Measurements from ENCODE around the gene BCLAF1. TPM values are rescaled to one million over a fixed set of nuclear protein-coding genes. Genes with fewer than 3 reads are reported as not detected.

Gene BCLAF1
- total and polyA plus RNA-seq, 2 experiments from 2014 or later = 133 to 151 TPM

- H3K27me3 ChIP-seq (ENCODE audit: insufficient read depth) = no peaks in the 10 kb centered on the region
- H3K9me2 ChIP-seq (ENCODE audit: insufficient read depth) = no peaks in the 10 kb centered on the region
- H3K9me3 Mint-ChIP-seq = peaks cover 4% of the 10 kb centered on the region; the same call in 1 of the 3 replicates
- peaks cover 6% of the 10 kb centered on the region; the same call in 1 of the 3 replicates for H3K36me3 Mint-ChIP-seq (ENCODE audit: low read depth)
- H3K36me3 ChIP-seq (ENCODE audit: insufficient read depth) = no peaks in the 10 kb centered on the region
- no peak overlapping the region for H3K27ac Mint-ChIP-seq
- H3K27me3 Mint-ChIP-seq (ENCODE audit: insufficient read depth, low read depth, poor library complexity) = no peaks in the 10 kb centered on the region
- no peaks in the 10 kb centered on the region for H3K4me1 ChIP-seq (ENCODE audit: insufficient read depth)
- no peaks in the 10 kb centered on the region for H3K79me2 ChIP-seq (replicated peaks; ENCODE audit: insufficient read depth)
- H3K4me2 ChIP-seq = no peak overlapping the region
- no peak overlapping the region for H3K27ac ChIP-seq (ENCODE audit: low read depth)
- no peak overlapping the region for H3K4me3 ChIP-seq
- no peaks in the 10 kb centered on the region for H4K20me1 ChIP-seq (replicated peaks; ENCODE audit: insufficient read depth)
- H3K4me1 Mint-ChIP-seq = no peaks in the 10 kb centered on the region; the same call in 2 of the 3 replicates
- ATAC-seq = peak; percentile 71
- no peaks in the 10 kb centered on the region for H3F3A ChIP-seq (replicated peaks; ENCODE audit: low read depth)
- no peak overlapping the region for H2AFZ ChIP-seq
- TF ChIP-seq POLR2AphosphoS5 (IDR thresholded peaks at IDR 0.05; ENCODE audit: low read depth) = no peak
- TF ChIP-seq CTCF (conservative IDR thresholded peaks at IDR 0.05; ENCODE audit: low read depth in 2 of 2) = peak; percentile 99 to 100
- DNase-seq (ENCODE audit: low spot score) = peak; percentile 67
- no peak overlapping the region for H3K4me3 Mint-ChIP-seq
Observed at GRCh38 chr6:136226027-136226673, 63.5 kb downstream of the BCLAF1 start.

GRCh38 chr6:136225496-136225895 is 64.2 kb downstream of the BCLAF1 start:
- H3K4me3 Mint-ChIP-seq = no peak overlapping the region
- H3K79me2 ChIP-seq (replicated peaks; ENCODE audit: insufficient read depth) = no peaks in the 10 kb centered on the region
- no peak overlapping the region for H3K27ac ChIP-seq (ENCODE audit: low read depth)
- no peak overlapping the region for H2AFZ ChIP-seq
- H3K27me3 Mint-ChIP-seq (ENCODE audit: insufficient read depth, low read depth, poor library complexity) = no peaks in the 10 kb centered on the region
- H4K20me1 ChIP-seq (replicated peaks; ENCODE audit: insufficient read depth) = no peaks in the 10 kb centered on the region
- no peak overlapping the region for H3K27ac Mint-ChIP-seq
- ATAC-seq (no peak), DNase-seq (ENCODE audit: low spot score) (peak; percentile 5)
- H3K36me3 Mint-ChIP-seq (ENCODE audit: low read depth) = peaks cover 3% of the 10 kb centered on the region; the same call in 1 of the 3 replicates
- no peaks in the 10 kb centered on the region for H3K36me3 ChIP-seq (ENCODE audit: insufficient read depth)
- no peaks in the 10 kb centered on the region; the same call in 2 of the 3 replicates for H3K4me1 Mint-ChIP-seq
- H3K4me2 ChIP-seq = no peak overlapping the region
- H3K4me3 ChIP-seq = no peak overlapping the region
- no peaks in the 10 kb centered on the region for H3K4me1 ChIP-seq (ENCODE audit: insufficient read depth)
- H3K27me3 ChIP-seq (ENCODE audit: insufficient read depth) = no peaks in the 10 kb centered on the region
- peaks cover 4% of the 10 kb centered on the region; the same call in 2 of the 3 replicates for H3K9me3 Mint-ChIP-seq
- no peaks in the 10 kb centered on the region for H3F3A ChIP-seq (replicated peaks; ENCODE audit: low read depth)
- H3K9me2 ChIP-seq (ENCODE audit: insufficient read depth) = no peaks in the 10 kb centered on the region
- TF ChIP-seq STAT1 (IDR thresholded peaks at IDR 0.05; ENCODE audit: unreplicated experiment) (no peak), REST (IDR thresholded peaks at IDR 0.05; ENCODE audit: unreplicated experiment) (no peak), POLR2AphosphoS5 (IDR thresholded peaks at IDR 0.05; ENCODE audit: low read depth) (no peak), ZNF462 (CRISPR knock-in tag; IDR thresholded peaks at IDR 0.05) (no peak), EZH2 (IDR thresholded peaks at IDR 0.05; ENCODE audit: low read depth, unreplicated experiment) (no peak), CREB1 (CRISPR knock-in tag; IDR thresholded peaks at IDR 0.05; ENCODE audit: low read depth) (no peak), NANOG (IDR thresholded peaks at IDR 0.05; ENCODE audit: borderline replicate concordance) (no peak), JUNB (IDR thresholded peaks at IDR 0.05; ENCODE audit: unreplicated experiment) (no peak)

Measured in GM23338 (cell line).